A673 (cell line): ENCODE data around the gene FGR. TPM values are rescaled to one million over a fixed set of nuclear protein-coding genes. Genes with fewer than 3 reads are reported as not detected.

ENCODE experiments used
- BruUV-seq: library from RNA; stranded (reverse); fragments of 400-500 nt; replicated peaks from 2 replicates; lab custom pipeline; 2021; lab: Mats Ljungman, UMichigan
- CTCF ChIA-PET: fragments of 300-600 bp; sonication (Branson Sonifier 250); formaldehyde crosslinking; loops from one replicate; lab custom pipeline; 2022; ENCODE audit warnings: antibody characterized with exemption; lab: Charles Lee
- POLR2A ChIA-PET: fragments of 300-600 bp; sonication (Branson Sonifier 250); formaldehyde crosslinking; loops from one replicate; lab custom pipeline; 2022; ENCODE audit warnings: antibody characterized with exemption; ENCODE audit not compliant: low non-redundant PET; lab: Charles Lee
- DNase-seq: peaks from one replicate; pipeline ENCODE4 v3.0.0-alpha.2; 2015; ENCODE audit warnings: low spot score
- H3K27ac ChIP-seq: fragments of 200-600 bp; sonication (generic); 2 replicates; pipeline ENCODE4 v1.5.1; 2016; ENCODE audit warnings: mixed run types, low read depth, mild to moderate bottlenecking, mixed read lengths, antibody characterized with exemption, low read length; ENCODE audit not compliant: poor library complexity, severe bottlenecking
- H3K27me3 ChIP-seq: fragments of 200-600 bp; sonication (generic); replicated peaks from 2 replicates; pipeline ENCODE4 v1.6.1; 2017; ENCODE audit warnings: mixed run types, low read depth, mild to moderate bottlenecking, mixed read lengths, antibody characterized with exemption, low read length; ENCODE audit not compliant: insufficient read depth, poor library complexity
- H3K36me3 ChIP-seq: fragments of 200-600 bp; sonication (generic); 2 replicates; pipeline ENCODE4 v1.6.1; 2016; ENCODE audit warnings: mixed run types, mild to moderate bottlenecking, mixed read lengths, antibody characterized with exemption, low read length; ENCODE audit not compliant: insufficient read depth, poor library complexity, severe bottlenecking
- H3K4me1 ChIP-seq: fragments of 200-600 bp; sonication (generic); 2 replicates; pipeline ENCODE4 v1.6.1; 2017; ENCODE audit warnings: mixed run types, mild to moderate bottlenecking, mixed read lengths, antibody characterized with exemption, low read length; ENCODE audit not compliant: insufficient read depth, poor library complexity, severe bottlenecking
- H3K4me3 ChIP-seq: fragments of 200-600 bp; sonication (generic); 2 replicates; pipeline ENCODE4 v1.5.1; 2016; ENCODE audit warnings: low read depth, mixed run types, mild to moderate bottlenecking, mixed read lengths, low read length; ENCODE audit not compliant: poor library complexity, severe bottlenecking
- H3K9me3 ChIP-seq: fragments of 200-600 bp; sonication (generic); 2 replicates; pipeline ENCODE4 v1.6.1; 2016; ENCODE audit warnings: mixed run types, low read depth, mild to moderate bottlenecking, mixed read lengths, antibody characterized with exemption, low read length; ENCODE audit not compliant: poor library complexity, severe bottlenecking
- CTCF ChIP-seq: fragments of 300-800, 200-600 bp; sonication (generic); conservative IDR thresholded peaks from 2 replicates; pipeline ENCODE4 v1.5.1; 2017; ENCODE audit warnings: low read depth, mild to moderate bottlenecking, antibody characterized with exemption, low read length, moderate library complexity, mixed read lengths
- EZH2 ChIP-seq: fragments of 200-600 bp; sonication (generic); IDR thresholded peaks from 2 replicates; pipeline ENCODE4 v1.6.1; 2017; ENCODE audit warnings: borderline replicate concordance, low read depth, mild to moderate bottlenecking, mixed read lengths, antibody characterized with exemption, low read length; ENCODE audit not compliant: poor library complexity, severe bottlenecking
- intact Hi-C: fragments of 100-400 bp; cut with micrococcal nuclease; formaldehyde crosslinking; loops from one replicate; pipeline ENCODE4 v1.10.0; 2022; ENCODE audit not compliant: unreplicated experiment
- total RNA-seq: library from RNA; stranded (reverse); gene quantifications from 2 replicates; pipeline ENCODE4 v1.2.3, GENCODE V29; 2021

FGR gene
- total RNA-seq, 1 experiment from 2014 or later = not detected

DNA sequence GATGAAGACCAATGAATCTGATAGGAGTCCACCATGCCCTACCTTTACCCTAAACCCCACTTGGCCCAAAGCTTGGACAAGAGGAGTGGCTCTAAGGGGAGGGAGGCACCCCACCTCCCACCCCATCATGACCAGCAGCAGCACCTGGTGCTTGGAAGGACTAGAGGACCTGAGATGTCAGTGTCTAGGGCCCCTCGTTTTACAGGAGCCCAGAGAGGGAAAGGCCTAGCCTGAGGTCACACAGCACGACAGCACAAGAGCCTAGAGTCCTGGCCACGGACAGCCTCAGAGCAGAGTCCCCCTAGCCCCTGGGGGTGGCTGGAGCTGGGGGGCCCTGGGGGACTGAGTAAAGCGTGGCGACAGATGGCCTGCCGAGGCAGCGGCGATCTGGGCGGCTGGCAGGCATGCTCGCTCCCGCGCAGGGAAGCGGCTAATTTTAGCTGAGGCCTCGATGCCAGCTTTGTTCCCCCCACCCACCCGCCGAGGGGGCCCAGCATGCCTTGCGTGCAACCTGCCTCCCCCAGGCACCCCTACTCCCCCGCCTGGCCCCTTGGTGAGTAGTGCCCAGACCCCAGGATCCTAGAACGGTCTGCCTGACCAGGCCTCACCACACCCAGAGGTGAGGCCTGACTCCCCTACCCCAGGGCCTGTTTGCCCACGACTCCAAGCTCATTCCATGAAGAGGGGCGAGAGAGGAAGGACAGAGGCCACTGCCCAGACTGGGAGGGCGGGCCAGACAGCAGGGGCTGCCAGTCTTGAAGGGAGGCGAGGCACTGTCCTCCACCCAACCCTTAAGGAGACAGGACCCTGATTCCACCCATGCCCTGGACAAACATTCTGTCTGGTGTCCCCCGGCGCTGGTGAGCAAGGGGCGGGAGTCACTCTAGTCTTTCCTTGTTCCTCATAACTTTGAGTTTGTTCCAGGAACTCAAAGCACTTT lies 70.0 kb downstream of the FGR start:
- no TSS peak for BruUV-seq
- peaks cover 47% of the 10 kb centered on the region for H3K4me1 ChIP-seq
- no peak for DNase-seq
- POLR2A ChIA-PET = no interaction called here
- no peaks in the 10 kb centered on the region for H3K27me3 ChIP-seq
- CTCF ChIA-PET = interaction anchor here (4.1 kb wide), 1 partner anchor 7 kb away, joined by 33 read pairs; no protein-coding TSS in a partner anchor
- no peak for TF ChIP-seq CTCF
- TF ChIP-seq EZH2 = no peak
- intact Hi-C loops = no loop called here
- H3K9me3 ChIP-seq = no peaks in the 10 kb centered on the region
- H3K27ac ChIP-seq = no peak overlapping the region
- no peaks in the 10 kb centered on the region for H3K36me3 ChIP-seq
- H3K4me3 ChIP-seq = no peak overlapping the region

- ChIA-PET POLR2A (no interaction called here), CTCF (no interaction called here)
Observed at GRCh38 chr1:27563591-27564471, 71.2 kb downstream of the FGR start.

GRCh38 chr1:27563341-27563590 lies 71.7 kb downstream of the FGR start:
- POLR2A ChIA-PET = no interaction called here
- Histone ChIP-seq H3K9me3 (no peaks in the 10 kb centered on the region), H3K4me3 (no peak overlapping the region), H3K36me3 (no peaks in the 10 kb centered on the region), H3K27ac (no peak overlapping the region), H3K4me1 (peaks cover 57% of the 10 kb centered on the region), H3K27me3 (no peaks in the 10 kb centered on the region)
- no peak for DNase-seq
- CTCF ChIA-PET = no interaction called here
- intact Hi-C loops = no loop called here
- TF ChIP-seq CTCF (no peak), EZH2 (no peak)
- BruUV-seq = no TSS peak

More at GRCh38 chr1:27563591-27564471, 71.2 kb downstream of the FGR start:
- no peaks in the 10 kb centered on the region for H3K36me3 ChIP-seq
- intact Hi-C loops = no loop called here
- no peaks in the 10 kb centered on the region for H3K27me3 ChIP-seq
- peak overlapping the region; percentile 41 for H3K27ac ChIP-seq
- TF ChIP-seq CTCF = no peak
- TF ChIP-seq EZH2 = no peak
- no peak overlapping the region for H3K4me3 ChIP-seq
- no peak for DNase-seq
- H3K4me1 ChIP-seq = peaks cover 58% of the 10 kb centered on the region
- BruUV-seq = no TSS peak
- no peaks in the 10 kb centered on the region for H3K9me3 ChIP-seq
